ENCODE results near the gene CARD11.

GRCh38 chr7:2968176-2968575 lies 75.5 kb downstream of the CARD11 start:
- TF ChIP-seq POLR2A (IDR thresholded peaks at IDR 0.05; ENCODE audit: low read depth, low read length) (no peak), POLR2AphosphoS5 (IDR thresholded peaks at IDR 0.05; ENCODE audit: low read depth, low read length) (no peak)

Measured in GM12892 (cell line).